RWPE2 (cell line): ENCODE measurements around the gene ACAD8.

Experiments
- ATAC-seq: fragments of 200-7000 bp; cut with Tn5 transposase; 3 replicates; pipeline ENCODE4 v1.9.1; 2021; ENCODE audit warnings: low read depth
- DNase-seq: peaks from one replicate; pipeline ENCODE4 v3.0.0-alpha.2; 2020; ENCODE audit warnings: low spot score
- H3K27ac ChIP-seq: fragments of 450-650 bp; 2 replicates; pipeline ENCODE4 v1.5.1; 2017; ENCODE audit warnings: mild to moderate bottlenecking; ENCODE audit not compliant: poor library complexity, severe bottlenecking
- H3K27me3 ChIP-seq: fragments of 250-450 bp; sonication (Bioruptor Pico); 2 replicates; pipeline ENCODE4 v1.5.1; 2021; ENCODE audit warnings: mild to moderate bottlenecking, moderate library complexity; ENCODE audit not compliant: insufficient read depth, poor library complexity, severe bottlenecking
- H3K36me3 ChIP-seq: fragments of 250-450 bp; sonication (Bioruptor Pico); 2 replicates; pipeline ENCODE4 v1.5.1; 2020; ENCODE audit warnings: low read depth, mild to moderate bottlenecking, moderate library complexity
- H3K4me1 ChIP-seq: fragments of 250-450 bp; sonication (Bioruptor Pico); 2 replicates; pipeline ENCODE4 v1.5.1; 2021; ENCODE audit warnings: mild to moderate bottlenecking, moderate library complexity; ENCODE audit not compliant: insufficient read depth, poor library complexity, severe bottlenecking
- H3K4me3 ChIP-seq: fragments of 250-450 bp; sonication (Bioruptor Pico); 2 replicates; pipeline ENCODE4 v1.5.1; 2021; ENCODE audit warnings: mild to moderate bottlenecking, moderate library complexity; ENCODE audit not compliant: severe bottlenecking
- H3K9me3 ChIP-seq: fragments of 250-450 bp; sonication (Bioruptor Pico); 2 replicates; pipeline ENCODE4 v1.5.1; 2021; ENCODE audit warnings: mild to moderate bottlenecking, moderate library complexity; ENCODE audit not compliant: severe bottlenecking
- TF ChIP-seq, protein P1 (sequence below): fragments of 450-650 bp; IDR thresholded peaks from one replicate; pipeline ENCODE4 v1.5.1; 2017; ENCODE audit warnings: mild to moderate bottlenecking, moderate library complexity; ENCODE audit not compliant: poor library complexity, severe bottlenecking

ACAD8 gene

DNA sequence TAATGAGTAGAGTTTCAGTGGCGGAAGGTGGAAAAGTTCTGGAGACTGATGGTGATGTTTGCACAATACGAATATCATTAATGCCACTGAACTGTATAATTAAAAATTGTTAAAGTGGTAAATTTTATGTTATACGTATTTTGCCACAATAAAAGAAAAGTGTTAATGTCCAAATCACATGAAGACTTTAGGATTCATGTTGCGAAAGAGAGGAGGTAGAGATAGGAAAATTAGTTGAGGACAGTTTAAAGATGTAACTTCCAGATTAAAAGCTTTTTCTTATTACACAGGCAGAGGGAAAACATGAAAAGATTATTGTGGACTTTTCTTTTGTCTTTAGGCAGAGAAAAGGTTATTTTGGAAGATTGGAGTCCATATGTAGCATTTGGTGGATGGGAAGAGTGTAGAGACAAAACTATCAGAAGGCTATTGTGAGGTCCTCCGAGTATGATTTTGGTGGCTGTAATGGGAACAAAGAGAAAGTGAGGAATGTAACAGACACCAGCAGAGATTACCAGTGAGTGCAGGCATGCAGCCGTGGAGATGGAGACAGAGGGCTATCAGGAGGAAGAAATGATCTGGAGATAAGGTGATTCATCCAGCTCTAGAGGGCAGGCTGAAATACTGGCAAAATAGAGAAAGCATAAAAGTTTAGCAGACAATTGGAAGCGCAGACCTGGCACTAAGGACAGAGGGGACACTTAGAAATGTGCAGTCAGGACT, 16.4 kb upstream of the ACAD8 start:
- no peak overlapping the region for H3K27ac ChIP-seq
- H3K9me3 ChIP-seq, result no peaks in the 10 kb centered on the region
- DNase-seq, result no peak
- no peak for ATAC-seq
- no peaks in the 10 kb centered on the region for H3K4me1 ChIP-seq
- H3K27me3 ChIP-seq, result no peaks in the 10 kb centered on the region
- TF ChIP-seq, protein P1, sequence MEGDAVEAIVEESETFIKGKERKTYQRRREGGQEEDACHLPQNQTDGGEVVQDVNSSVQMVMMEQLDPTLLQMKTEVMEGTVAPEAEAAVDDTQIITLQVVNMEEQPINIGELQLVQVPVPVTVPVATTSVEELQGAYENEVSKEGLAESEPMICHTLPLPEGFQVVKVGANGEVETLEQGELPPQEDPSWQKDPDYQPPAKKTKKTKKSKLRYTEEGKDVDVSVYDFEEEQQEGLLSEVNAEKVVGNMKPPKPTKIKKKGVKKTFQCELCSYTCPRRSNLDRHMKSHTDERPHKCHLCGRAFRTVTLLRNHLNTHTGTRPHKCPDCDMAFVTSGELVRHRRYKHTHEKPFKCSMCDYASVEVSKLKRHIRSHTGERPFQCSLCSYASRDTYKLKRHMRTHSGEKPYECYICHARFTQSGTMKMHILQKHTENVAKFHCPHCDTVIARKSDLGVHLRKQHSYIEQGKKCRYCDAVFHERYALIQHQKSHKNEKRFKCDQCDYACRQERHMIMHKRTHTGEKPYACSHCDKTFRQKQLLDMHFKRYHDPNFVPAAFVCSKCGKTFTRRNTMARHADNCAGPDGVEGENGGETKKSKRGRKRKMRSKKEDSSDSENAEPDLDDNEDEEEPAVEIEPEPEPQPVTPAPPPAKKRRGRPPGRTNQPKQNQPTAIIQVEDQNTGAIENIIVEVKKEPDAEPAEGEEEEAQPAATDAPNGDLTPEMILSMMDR, result no peak
- no peak overlapping the region for H3K4me3 ChIP-seq
- H3K36me3 ChIP-seq, result peaks cover 35% of the 10 kb centered on the region

DNA sequence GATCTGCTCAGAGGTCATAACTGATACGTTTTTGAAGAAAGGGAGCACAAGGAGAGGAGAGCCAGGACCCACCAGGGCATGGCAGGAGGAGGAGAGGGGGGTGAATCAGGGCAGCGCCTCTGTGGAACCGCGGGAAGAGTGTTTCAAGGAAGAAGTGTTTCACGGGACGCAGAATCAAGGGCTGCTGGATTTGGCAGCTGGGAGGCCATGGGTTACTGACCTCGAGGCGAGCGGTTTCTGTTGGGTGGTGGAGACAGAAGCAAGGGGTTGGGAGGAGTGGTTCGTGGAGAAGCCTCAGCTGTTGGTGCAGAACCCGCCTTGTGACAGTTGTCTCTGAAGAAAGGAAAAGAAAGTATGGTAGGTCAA, 15.8 kb upstream of the ACAD8 start:
- peaks cover 35% of the 10 kb centered on the region for H3K36me3 ChIP-seq

DNA sequence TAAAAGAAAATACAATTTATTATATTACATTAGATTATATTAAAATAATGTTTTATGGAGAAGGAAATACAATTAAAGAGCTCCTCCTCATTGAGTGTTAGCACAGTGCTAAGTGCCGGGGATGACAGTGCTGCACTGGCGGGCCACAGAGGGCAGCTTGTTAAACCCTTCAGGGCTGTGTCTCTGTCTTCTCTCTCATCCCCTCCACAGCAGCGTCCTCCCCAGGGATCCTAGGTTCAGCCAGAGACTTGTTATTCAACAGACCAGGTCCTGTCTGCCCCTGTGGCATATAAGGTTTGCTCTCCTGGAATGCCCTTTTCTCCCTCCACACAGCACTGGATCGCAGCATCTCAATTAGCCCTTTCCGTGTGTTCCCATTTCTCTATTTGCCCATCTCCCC, 14.4 kb upstream of the ACAD8 start:
- no peaks in the 10 kb centered on the region for H3K4me1 ChIP-seq
- TF ChIP-seq, protein P1, result no peak
- ATAC-seq (no peak), DNase-seq (no peak)
- no peak overlapping the region for H3K27ac ChIP-seq
- H3K9me3 ChIP-seq, result no peaks in the 10 kb centered on the region
- H3K36me3 ChIP-seq, result peaks cover 44% of the 10 kb centered on the region
- H3K27me3 ChIP-seq, result no peaks in the 10 kb centered on the region
- no peak overlapping the region for H3K4me3 ChIP-seq

More for the DNA sequence above, 15.8 kb upstream of the ACAD8 start:
- Histone ChIP-seq H3K4me1 (no peaks in the 10 kb centered on the region), H3K4me3 (no peak overlapping the region), H3K27ac (no peak overlapping the region), H3K9me3 (no peaks in the 10 kb centered on the region), H3K27me3 (no peaks in the 10 kb centered on the region)
- DNase-seq (no peak), ATAC-seq (no peak)
- TF ChIP-seq, protein P1, result no peak

DNA sequence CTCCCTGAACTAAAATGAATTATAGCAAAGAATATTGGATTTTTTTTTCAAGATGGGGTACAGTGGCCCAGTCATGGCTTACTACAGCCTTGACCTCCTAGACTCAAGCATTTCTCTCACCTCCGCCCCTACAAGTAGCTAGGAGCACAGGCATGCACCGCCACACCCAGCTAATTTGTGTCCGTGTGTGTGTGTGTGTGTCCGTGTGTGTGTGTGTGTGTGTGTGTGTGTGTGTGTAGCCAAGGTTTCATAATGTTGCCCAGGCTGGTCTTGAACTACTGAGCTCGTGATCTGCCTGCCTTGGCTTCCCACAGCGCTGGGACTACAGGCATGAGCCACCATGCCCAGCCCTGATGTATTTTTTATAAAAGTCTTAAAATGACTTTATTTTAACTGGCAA, 12.8 kb upstream of the ACAD8 start:
- Histone ChIP-seq H3K36me3 (peaks cover 51% of the 10 kb centered on the region), H3K4me3 (no peak overlapping the region), H3K4me1 (no peaks in the 10 kb centered on the region), H3K27ac (no peak overlapping the region), H3K9me3 (no peaks in the 10 kb centered on the region), H3K27me3 (no peaks in the 10 kb centered on the region)
- ATAC-seq (no peak), DNase-seq (no peak)
- TF ChIP-seq, protein P1, result no peak

DNA sequence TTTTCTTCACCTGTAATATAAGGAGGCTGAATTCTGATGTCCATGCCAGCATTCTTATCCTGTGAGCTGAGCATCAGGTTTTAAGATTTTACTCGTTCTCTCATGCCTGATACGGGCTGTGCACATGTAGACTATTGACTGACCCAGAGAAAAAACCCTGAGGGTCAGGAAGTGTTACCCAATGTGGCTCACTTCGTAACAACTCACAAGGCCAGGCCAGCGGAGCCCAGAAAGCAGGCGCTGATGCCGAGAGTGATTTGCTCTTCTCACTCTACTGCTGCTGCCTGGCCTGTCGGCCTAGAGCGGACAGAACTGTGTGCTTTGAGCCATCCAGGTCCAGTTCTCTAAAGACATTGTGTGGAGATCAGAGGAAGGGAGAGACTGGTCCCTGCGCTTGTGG, 11.0 kb upstream of the ACAD8 start:
- H3K27ac ChIP-seq, result no peak overlapping the region
- H3K4me3 ChIP-seq, result no peak overlapping the region
- no peak for DNase-seq
- H3K36me3 ChIP-seq, result peaks cover 45% of the 10 kb centered on the region
- no peaks in the 10 kb centered on the region for H3K4me1 ChIP-seq
- no peaks in the 10 kb centered on the region for H3K9me3 ChIP-seq
- no peak for ATAC-seq
- H3K27me3 ChIP-seq, result no peaks in the 10 kb centered on the region
- TF ChIP-seq, protein P1, result no peak
